ENCODE measurements around the gene NRL.
"Not testable (repeated sequence)": the region's sequence is repeated elsewhere in the genome, so short reads cannot be mapped to it uniquely, and the experiment has no call there.

Gene NRL

DNA sequence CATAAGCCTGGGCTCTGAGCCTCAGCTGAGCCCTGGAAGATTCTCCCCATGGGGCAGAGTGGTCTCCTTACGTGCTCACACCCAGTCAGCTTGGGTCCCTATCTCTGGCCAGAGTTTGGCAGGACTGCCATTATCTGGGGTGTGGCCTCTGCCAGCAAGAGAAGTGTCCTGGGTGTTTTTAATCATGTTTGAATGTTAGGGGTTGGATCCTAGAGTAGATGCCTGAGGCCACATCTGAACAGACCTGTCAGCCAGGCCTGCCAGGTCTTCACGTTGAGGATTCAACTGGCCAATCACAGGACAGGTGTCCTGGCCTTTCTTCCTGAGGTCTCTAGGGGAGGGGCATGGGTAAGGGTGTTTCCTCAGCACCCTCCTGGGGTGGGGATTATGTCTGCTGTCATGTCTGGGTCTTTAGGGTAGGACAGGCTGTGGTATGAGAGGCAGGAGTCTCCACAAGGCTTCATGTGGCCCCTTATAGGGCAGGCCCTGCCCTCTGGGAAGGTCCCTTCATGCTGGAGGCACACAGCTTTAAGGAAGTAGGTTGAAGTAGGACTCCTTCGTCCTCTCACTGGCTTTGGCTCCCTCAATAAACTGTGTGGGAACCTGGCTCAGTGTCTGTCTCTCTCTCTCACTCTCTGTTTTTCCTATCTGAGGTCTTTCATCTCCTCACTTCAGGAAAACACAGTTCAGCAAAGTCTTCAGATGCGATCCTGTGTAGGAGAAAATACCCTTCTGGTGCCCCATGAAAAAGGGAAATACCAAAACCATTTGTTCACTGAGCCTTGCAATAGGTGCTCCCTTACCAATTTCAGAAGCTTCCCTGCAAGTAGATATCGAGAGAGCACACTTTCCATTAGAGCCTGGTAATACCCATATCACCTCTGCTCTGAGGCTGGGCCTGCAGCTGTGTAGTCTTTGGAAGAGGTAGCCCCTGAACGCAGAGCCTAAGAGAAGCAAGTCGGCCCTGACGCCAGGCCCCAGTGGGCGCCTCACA lies 9.0 kb upstream of the NRL start:
- no peak for DNase-seq (ENCODE audit: low read depth)

DNA sequence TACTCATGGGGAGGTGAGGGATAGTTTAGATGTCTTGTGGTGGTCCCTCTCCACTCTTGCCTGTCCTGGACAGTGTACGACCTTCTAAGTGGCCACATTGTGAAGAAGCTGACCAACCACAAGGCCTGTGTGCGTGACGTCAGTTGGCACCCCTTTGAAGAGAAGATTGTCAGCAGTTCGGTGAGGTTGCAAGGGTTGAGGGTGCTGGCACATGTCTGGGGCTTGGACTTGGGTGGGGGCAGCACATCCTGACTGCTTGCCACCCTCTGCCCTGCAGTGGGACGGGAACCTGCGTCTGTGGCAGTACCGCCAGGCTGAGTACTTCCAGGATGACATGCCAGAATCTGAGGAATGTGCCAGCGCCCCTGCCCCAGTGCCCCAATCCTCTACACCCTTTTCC lies 8.1 kb upstream of the NRL start:
- no peak for DNase-seq (ENCODE audit: low read depth)

DNA sequence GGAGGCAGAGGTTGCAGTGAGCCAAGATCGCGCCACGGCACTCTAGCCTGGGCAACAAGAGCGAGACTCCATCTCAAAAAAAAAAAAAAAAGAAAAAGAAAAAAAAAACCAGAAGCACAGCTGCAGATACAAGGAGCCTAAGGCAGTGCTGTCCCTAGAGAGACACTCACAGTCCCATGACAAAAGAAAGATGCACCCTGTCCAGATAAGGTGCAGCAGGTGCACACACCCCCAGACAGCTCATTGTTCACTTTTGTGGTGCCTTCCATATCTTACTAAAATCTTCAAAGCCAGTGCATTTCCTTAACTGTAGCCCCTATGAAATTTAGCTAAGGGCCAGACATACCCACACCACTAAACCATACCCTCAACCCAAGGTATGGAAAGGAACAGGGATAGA lies 7.7 kb upstream of the NRL start:
- DNase-seq (ENCODE audit: low read depth), result no peak

DNA sequence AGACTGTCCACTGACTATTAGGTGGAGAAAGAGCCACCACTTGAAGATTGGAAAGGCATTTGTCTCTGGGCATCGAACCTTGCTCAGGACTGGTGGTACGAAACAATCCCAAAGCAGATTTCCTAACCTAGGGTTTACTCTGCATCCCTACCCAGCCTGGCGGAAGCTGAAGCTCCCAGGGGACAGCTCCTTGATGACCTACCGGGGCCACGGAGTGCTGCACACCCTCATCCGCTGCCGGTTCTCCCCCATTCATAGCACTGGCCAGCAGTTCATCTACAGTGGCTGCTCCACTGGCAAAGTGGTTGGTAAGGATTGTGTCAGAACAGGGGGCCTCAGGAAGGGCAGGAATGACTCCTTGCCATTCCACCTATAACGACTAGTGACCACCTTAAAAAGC lies 6.5 kb upstream of the NRL start:
- DNase-seq (ENCODE audit: low read depth), result no peak

DNA sequence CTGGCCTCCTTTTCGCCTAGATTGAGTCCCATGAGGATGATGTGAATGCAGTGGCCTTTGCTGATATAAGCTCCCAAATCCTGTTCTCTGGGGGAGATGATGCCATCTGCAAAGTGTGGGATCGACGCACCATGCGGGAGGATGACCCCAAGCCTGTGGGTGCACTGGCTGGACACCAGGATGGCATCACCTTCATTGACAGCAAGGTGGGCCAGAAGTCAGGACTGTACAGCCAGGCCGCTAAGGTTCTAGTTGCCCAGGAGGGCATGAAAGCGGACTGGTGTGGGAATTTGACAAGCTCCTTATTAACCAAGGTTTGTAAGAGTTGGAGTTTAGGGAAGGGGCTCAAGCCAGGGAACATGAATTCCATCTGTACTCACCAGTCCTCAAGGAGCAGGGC lies 4.9 kb upstream of the NRL start:
- no peak for DNase-seq (ENCODE audit: low read depth)

DNA sequence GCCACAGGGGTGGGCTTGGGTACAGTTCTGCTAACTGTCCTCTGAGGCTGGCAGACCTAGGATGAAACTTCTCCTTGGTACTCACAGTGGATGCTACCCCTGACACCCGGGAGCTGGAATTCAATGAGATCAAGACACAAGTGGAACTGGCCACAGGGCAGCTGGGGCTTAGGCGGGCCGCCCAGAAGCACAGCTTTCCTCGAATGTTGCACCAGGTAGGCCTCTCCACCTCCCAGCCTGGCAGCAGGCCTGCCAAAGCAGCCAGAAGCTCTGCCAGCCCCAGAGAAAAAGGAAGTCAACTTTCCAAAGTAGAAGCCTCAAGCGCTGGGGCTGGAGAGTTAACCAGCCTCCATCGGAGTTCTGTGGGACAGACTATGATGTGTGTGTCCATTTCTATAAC lies 2.4 kb upstream of the NRL start:
- DNase-seq (ENCODE audit: low read depth), result no peak

DNA sequence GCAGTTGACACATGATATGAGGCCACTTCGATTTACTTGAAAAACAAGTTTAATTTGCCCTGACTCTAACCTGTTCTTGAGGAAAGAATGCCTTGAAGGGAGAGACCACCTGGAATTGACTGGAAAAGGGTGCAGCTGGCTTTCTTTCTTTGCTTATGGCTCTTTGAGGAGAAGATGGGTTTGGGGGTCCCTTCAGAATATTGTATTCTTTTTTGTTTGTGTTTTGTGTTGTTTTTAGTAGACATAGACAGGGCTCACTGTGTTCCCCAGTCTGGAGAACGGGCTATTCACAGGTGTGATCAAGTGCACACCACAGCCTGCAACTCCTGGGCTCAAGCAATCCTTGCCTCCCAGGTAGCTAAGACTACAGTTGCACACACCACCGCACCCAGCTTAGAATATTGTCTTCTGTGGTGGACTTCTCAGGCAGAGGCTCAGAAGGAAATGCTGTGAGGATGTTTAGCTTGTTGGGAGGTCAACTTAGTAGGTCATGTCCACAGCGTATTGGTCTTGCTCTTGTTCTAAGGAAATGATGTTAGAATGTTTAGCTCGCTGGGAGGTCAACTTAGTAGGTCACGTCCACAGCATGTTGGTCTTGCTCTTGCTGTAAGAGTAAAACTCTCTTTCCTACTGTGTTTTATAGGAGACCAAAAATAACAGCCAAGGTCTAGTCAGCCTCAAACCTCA lies 1.5 kb upstream of the NRL start:
- no peak for DNase-seq (ENCODE audit: low read depth)

DNA sequence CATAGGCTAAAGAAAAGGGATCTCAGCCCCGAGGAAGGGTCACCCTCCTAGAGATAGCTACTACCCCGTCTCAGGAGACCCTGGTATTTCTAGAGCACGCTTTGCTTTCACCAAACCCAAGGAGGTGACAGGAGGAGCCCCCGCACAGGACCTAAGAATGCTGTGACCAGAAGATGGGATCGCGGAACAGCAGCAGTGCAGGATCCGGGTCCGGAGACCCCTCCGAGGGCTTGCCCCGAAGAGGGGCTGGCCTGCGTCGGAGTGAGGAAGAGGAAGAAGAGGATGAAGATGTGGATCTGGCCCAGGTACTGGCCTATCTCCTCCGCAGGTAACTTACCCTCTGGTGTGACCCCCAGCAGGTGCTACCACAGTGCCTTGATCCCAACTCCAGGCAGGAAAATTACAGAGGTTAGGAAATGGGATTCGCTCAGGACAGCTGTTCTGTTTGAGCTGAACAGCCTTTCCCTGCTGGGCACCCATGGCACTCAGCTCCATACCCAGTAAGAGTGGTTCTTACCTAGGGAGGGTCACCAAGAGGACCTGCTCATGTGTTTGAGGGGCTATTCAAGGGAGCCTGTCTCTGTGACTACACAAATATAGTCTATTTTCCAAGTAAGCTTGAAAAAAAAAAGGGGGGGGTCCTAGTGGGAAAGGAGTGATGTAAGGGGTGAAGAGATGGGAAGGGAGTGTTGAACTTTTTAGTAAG lies 826 bp upstream of the NRL start:
- DNase-seq (ENCODE audit: low read depth), result no peak

DNA sequence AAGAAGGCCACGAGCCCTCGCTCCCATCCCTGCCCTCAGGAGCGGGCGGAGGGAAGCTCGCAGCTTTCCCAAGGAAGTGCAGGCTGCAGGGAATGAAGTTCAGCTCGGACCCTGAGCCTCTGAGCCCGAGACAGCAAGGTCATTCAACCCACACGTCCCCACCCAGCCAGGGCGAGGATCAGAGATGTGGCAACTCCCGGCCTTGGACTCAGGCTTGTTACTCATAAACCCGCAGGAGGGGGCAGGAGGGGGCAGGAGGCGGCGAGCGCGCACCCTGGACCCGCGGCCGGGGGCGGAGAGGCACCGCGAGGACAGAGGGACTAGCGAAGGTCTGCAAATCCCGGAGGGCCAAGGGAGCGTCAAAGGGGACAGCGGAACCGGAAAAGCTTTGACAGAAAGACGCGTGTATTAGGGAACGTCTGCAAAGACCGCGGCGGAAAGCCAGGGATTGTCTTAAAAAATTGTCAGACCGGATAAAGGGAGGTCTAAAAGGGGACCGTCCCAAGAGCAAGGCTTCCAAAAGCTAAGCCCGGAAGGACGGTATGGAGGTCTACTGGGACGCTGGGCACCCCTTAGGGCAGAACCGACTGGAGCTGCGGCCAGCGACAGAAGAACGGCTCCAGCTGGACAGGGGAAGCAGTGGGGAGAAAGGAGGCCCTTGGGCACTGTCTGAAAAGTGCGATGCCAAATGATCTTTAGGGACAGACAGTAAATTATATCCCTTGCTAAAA lies 783 bp downstream of the NRL start:
- peak; percentile 71 for DNase-seq (ENCODE audit: low read depth)

DNA sequence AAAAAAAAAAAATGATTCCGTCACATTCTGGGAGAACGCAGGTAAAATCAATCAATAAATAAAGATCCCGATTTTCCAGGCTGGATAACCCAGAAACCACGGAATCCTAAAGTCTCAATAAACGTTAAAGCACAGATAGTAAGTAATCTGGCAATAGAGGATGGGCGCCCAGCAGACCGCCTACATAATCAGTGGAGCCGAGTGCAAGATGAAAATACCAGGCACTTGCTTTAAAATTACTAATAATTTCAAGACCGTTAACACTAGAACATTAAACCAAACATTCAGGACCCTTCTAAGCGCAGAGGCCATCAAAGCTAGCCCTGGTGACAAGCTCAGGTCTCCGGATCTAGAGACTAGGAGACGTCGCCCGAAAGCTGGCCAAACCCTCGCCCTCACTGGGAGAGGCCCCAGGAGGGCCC lies 1.4 kb downstream of the NRL start:
- DNase-seq (ENCODE audit: low read depth), result no peak

DNA sequence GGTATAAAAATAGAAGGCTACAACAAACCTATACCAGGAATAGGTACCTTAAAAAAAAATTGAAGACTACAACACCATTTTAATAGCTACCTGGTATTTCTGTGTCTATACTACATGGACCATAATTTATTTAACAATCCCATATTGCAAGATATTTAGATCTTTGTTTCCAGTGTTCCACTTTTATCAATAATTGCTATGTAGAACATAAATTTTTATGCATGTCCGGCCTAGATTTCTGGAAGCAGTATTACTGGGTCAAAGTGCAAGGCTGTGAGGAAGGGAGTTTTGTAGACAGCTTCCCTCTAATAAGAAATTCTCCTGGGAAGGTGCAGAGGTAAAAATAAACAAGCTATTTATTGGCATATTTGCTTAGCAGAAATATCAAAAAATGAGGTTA lies 4.2 kb downstream of the NRL start:
- no peak for DNase-seq (ENCODE audit: low read depth)

DNA sequence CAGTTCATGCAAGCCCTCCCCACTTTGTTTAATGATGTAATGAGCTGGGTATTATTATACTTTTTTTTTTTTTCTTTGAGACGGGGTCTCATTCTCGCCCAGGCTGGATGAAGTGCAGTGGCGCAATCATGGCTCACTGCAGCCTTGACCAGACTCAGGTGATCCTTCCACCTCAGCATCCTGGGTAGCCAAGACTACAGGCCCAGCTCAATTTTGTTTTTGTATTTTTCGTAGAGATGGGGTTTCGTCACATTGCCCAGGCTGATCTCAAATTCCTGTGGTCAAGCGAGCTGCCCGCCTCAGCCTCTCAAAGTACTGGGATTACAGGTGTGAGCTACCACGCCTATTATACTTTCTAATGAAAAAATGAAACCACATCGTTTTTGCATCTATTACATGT lies 4.7 kb downstream of the NRL start:
- no peak for DNase-seq (ENCODE audit: low read depth)

DNA sequence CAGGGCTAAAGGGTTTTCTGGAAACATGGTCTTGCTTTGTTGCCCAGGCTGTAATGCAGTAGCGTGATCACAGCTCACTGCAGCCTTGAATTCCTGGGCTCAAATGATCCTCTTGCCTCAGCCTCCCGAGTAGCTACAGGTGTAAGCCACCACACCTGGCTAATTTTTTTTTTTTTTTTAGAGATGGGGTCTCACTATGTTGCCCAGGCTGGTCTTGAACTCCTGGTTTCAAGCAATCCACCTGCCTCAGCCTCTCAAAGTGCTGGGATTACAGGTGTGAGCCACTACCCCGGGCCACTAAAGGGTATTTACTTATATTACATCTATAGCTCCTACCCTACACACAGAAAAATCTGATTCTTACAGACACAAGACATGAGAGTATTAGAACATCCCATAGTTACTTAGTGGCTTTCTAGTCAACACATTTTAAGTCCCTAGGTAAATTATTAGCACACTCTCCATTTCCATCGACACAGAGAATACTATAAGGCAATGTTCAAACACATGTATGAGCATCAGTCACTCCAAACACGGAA lies 6.3 kb downstream of the NRL start:
- DNase-seq (ENCODE audit: low read depth), result no peak

DNA sequence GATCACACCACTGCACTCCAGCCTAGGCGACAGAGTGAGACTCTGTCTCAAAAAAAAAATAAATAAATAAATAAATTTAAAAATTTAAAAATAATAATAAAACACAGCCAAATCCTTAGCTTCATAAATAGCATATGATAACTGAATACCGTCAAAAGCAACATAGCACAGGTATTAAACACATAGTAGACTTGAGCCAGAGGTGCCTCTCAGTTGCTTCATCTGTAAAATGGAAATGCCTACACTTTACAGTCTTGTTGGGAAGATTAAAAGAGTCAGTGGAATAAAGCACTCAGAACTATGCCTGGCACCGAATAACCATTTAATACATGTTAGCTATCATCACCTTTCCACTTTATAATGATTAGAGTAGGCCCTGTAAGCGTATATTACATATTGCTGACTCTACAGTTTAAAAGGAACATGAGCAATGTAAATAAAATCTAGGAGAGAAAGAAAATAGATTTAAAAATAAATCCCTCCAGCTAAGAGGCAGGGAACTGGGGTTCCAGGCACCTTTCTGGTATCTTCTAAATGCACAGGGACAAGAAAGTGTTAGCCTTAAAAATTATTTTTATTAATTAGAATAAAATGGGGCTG lies 8.0 kb downstream of the NRL start:
- no peak for DNase-seq (ENCODE audit: low read depth)

DNA sequence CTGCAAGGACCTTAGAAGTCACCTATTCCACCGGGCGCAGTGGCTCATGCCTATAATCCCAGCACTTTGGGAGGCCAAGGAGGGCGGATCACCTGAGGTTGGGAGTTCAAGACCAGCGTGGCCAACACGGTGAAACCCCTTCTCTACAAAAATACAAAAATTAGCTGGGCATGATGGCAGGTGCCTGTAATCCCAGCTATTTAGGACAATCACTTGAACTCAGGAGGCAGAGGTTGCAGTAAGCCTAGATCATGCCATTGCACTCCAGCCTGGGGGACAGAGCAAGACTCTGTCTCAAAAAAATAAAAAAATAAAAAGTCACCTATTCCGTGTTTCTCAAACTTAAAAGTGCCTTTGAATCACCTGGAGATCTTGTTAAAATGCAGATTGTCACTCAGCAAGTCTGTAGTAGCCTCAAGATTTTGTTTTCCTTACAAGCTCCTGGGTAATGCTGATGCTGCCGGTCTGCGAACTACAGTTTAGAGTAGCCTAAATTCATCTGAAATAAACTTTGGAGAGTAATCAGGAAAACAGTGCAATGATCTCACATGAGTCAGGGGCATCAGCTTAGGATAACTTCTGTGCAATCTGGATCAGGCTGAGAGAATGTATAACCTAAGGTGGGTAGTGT lies 9.0 kb downstream of the NRL start:
- not testable (repeated sequence) for DNase-seq (ENCODE audit: low read depth)

DNA sequence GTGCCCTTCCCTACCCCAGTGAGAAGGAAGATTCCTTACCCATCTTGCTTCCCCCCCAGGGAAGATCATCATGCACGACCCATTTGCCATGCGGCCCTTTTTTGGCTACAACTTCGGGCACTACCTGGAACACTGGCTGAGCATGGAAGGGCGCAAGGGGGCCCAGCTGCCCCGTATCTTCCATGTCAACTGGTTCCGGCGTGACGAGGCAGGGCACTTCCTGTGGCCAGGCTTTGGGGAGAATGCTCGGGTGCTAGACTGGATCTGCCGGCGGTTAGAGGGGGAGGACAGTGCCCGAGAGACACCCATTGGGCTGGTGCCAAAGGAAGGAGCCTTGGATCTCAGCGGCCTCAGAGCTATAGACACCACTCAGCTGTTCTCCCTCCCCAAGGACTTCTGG lies 11.3 kb downstream of the NRL start:
- DNase-seq (ENCODE audit: low read depth), result no peak

DNA sequence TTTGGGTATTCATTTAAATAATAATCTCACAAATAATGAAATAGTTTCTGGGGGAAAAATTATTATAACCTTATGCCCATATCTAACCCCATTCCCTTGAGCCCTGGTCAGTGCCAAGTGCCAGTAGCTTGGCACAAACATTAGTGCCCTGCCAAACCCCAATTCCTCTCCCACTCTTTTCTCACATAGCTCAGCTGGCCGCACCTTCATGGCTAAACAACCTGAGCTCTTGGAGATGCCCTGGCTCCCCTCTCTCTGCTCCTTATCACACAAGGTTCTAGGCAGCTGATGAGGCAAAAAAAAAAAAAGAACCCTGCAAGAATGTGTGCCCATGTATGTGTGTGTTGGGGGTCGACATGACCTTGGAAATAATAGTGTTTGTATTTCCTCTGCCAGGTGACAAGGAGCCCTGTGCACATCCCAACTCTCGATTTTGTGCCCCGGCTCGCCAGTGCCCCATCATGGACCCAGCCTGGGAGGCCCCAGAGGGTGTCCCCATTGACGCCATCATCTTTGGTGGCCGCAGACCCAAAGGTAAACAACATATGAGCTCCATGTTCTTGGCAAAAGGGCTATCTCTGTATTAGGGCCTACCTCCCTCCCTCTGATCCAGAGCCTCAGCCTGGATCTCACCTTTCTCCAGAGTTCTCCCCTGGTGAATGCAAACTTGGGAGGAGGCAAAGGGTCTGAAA lies 12.2 kb downstream of the NRL start:
- DNase-seq (ENCODE audit: low read depth), result no peak

DNA sequence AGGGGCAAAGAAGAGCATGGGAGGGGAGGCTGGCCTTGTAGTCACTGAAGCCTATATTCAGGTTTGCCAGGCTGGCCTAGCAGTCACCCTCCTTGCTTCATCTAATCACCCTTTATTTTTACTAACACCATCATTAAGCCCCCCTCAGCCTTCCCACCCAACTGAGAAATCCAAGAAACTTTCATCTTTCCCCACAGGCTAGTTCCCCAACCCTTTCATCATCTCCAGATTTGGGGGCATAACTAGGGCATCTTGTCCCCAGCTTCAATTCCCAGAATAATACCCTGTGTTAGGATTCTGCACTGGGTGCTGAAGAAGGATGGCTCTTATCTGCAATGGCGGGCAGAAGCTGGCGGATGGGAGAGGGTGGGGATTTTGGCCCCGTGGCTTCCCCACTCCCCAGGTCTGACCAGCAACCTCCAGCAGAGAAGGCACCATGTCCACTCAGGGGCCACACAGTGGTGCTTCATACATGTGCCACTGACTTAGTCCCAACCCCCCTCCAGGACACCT lies 13.7 kb downstream of the NRL start:
- DNase-seq (ENCODE audit: low read depth), result no peak

DNA sequence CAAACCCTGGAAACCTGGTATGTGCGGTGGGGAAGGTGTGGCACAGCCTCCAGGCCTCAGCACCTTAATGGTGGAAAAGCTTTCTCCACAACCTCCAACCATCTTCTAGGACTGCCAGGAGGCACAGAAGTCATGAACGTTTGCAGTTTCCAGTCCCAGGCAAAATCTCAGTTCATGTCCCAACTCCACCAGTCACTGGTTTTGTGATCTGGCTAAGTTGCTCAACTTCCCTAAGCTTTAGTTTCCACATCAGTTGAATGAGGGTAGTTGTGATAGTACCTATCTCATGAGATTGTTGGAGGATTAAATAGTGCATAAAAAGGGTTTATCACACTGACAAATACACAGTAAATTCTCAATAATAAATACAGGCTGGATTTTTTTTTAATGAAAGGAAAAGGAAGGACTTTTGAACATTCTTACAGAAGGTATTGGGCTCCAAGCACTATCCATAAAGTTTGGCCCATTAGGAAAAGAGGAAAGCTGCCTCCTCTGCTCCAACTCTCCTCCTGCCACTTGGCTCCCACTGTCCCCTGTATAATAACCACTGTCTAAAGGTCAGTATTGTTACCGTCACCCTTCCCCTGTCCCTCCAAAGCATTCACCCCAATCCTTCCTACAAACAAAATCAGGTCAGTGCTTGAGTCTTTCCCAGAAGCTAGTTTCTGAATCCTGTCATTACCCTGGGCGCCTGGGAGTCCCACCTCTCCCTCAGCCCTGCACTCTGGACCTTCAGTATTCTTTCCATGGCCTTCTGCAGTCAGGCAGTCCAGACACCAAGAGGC lies 14.4 kb downstream of the NRL start:
- no peak for DNase-seq (ENCODE audit: low read depth)

Data from GM04504 (cell line).